HG03432 (cell line): Measurements from ENCODE around the gene RALGPS1.

Experiments
- ATAC-seq: cut with Tn5 transposase; IDR thresholded peaks from one replicate; pipeline ENCODE4 v1.9.1; 2021; ENCODE audit warnings: mild to moderate bottlenecking, moderate library complexity; ENCODE audit not compliant: unreplicated experiment

Gene RALGPS1

GRCh38 chr9:127182901-127183746 lies 268.5 kb downstream of the RALGPS1 start:
- no peak for ATAC-seq

- ATAC-seq = no peak
Observed at GRCh38 chr9:127183814-127184582, 269.4 kb downstream of the RALGPS1 start.

GRCh38 chr9:127184641-127185040 lies 270.1 kb downstream of the RALGPS1 start:
- ATAC-seq = no peak

- ATAC-seq = no peak
Observed at GRCh38 chr9:127185181-127185580, 270.6 kb downstream of the RALGPS1 start.

- ATAC-seq = no peak
Observed at GRCh38 chr9:127185931-127186781, 271.6 kb downstream of the RALGPS1 start.

- ATAC-seq = no peak
Observed at GRCh38 chr9:127186806-127187205, 272.2 kb downstream of the RALGPS1 start.

GRCh38 chr9:127187231-127187956 lies 272.8 kb downstream of the RALGPS1 start:
- ATAC-seq = no peak

GRCh38 chr9:127188396-127188795 lies 273.8 kb downstream of the RALGPS1 start:
- no peak for ATAC-seq

GRCh38 chr9:127189628-127190027 lies 275.0 kb downstream of the RALGPS1 start:
- no peak for ATAC-seq

- ATAC-seq = no peak
Observed at GRCh38 chr9:127192744-127193143, 278.2 kb downstream of the RALGPS1 start.

GRCh38 chr9:127193483-127193882 lies 278.9 kb downstream of the RALGPS1 start:
- ATAC-seq = no peak

- ATAC-seq = no peak
Observed at GRCh38 chr9:127194881-127195713, 280.5 kb downstream of the RALGPS1 start.

- no peak for ATAC-seq
Observed at GRCh38 chr9:127195976-127196825, 281.6 kb downstream of the RALGPS1 start.

- no peak for ATAC-seq
Observed at GRCh38 chr9:127196826-127197145, 282.2 kb downstream of the RALGPS1 start.

- ATAC-seq = no peak
Observed at GRCh38 chr9:127197186-127197860, 282.7 kb downstream of the RALGPS1 start.

- no peak for ATAC-seq
Observed at GRCh38 chr9:127197861-127198430, 283.4 kb downstream of the RALGPS1 start.

GRCh38 chr9:127198587-127198986 lies 284.0 kb downstream of the RALGPS1 start:
- no peak for ATAC-seq
